ENCODE results near the gene TMEM38A.

TMEM38A gene

DNA sequence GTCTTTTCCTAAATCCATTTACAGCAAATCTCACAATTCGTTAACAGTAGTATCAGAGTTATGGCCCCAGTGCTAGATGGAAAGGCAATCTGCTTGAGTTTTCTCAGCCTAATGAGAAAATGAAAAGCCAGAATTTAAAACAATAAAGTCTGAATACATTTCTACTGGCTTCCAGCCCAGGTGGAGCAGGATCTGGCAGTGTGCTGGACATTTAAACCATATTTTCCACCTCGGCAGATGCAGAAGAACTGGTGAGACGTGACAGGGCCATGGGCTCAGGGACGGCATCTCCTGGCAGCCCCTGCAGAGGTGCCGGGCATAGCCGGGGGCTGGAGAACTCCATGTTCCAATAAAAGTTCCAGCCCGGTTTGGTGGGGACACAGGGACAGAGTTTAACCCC, 8.1 kb upstream of the TMEM38A start:
- no CpG with 5 or more reads among the region's 7 CpGs for WGBS, 2 donors (ENCODE audit: extremely low coverage in 2 of 2, insufficient read length in 2 of 2, insufficient replicate concordance in 1 of 2)
- no peak overlapping the region for H2BK120ac ChIP-seq (ENCODE audit: low read depth, low read length)
- H3K9ac ChIP-seq (ENCODE audit: low read depth, low read length, poor library complexity) = no peak overlapping the region
- H2BK15ac ChIP-seq (ENCODE audit: low read length) = no peak overlapping the region
- no peak overlapping the region for H4K8ac ChIP-seq (ENCODE audit: low read depth, low read length)
- no peak for DNase-seq (ENCODE audit: low spot score)
- no peak overlapping the region for H3K14ac ChIP-seq (ENCODE audit: low read length)
- H3K4me2 ChIP-seq (ENCODE audit: insufficient read depth, low read length, poor library complexity, severe bottlenecking) = no peak overlapping the region
- H3K36me3 ChIP-seq (replicated peaks in 1 of 2; ENCODE audit: control insufficient read depth in 2 of 2, insufficient read depth in 2 of 2, low read length in 2 of 2) = peaks cover 50 to 96% of the 10 kb centered on the region in 2 donors
- no peak overlapping the region for H3K18ac ChIP-seq (ENCODE audit: low read length)
- H3K4me1 ChIP-seq (ENCODE audit: control insufficient read depth in 2 of 2, insufficient read depth in 1 of 2, low read depth in 1 of 2, low read length in 2 of 2) = no peaks in the 10 kb centered on the region
- H2AK5ac ChIP-seq (ENCODE audit: low read depth, low read length) = no peak overlapping the region
- peaks cover 3% of the 10 kb centered on the region for H3K79me1 ChIP-seq (ENCODE audit: low read depth, low read length)
- H3K4me3 ChIP-seq (ENCODE audit: low read length in 2 of 2) = no peak overlapping the region
- H2AFZ ChIP-seq (ENCODE audit: low read length) = no peak overlapping the region
- no peak overlapping the region for H3K23ac ChIP-seq (ENCODE audit: low read depth, low read length, poor library complexity)
- H2BK12ac ChIP-seq (ENCODE audit: low read length) = no peak overlapping the region
- no peak overlapping the region for H3K27ac ChIP-seq (replicated peaks; ENCODE audit: low read length)
- no peak overlapping the region for H4K91ac ChIP-seq (ENCODE audit: low read depth, low read length, poor library complexity)
- H3K4ac ChIP-seq (ENCODE audit: low read length) = no peak overlapping the region
- no peaks in the 10 kb centered on the region for H3K27me3 ChIP-seq (ENCODE audit: control insufficient read depth in 3 of 3, insufficient read depth in 3 of 3, low read depth in 1 of 3, low read length in 3 of 3)
- H2BK5ac ChIP-seq (ENCODE audit: low read length) = no peak overlapping the region
- H3K9me3 ChIP-seq (replicated peaks in 1 of 2; ENCODE audit: control insufficient read depth in 2 of 2, insufficient read depth in 1 of 2, low read depth in 1 of 2, low read length in 2 of 2) = peaks cover 0 to 2% of the 10 kb centered on the region in 2 donors

DNA sequence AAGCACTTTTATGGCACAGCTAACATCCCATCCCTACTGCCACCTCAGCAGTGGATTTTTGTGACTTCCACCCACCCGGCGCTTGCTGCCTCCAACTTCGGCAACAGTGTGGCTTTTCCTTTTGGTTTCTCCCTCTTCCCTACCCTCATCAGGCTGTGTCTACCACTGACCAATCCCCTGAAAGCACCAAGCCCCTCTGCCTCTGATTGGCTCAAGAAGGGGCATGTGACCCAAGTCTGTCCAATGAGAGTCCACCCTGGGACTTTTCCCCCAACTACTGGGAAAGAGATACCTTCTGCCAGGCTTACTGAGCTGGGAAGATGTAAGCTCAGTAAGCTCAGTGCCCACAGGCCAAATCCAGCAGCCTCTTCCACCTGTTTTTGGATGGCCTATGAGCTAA, 6.8 kb upstream of the TMEM38A start:
- Histone ChIP-seq H4K91ac (ENCODE audit: low read depth, low read length, poor library complexity) (no peak overlapping the region), H4K8ac (ENCODE audit: low read depth, low read length) (no peak overlapping the region), H3K4me3 (ENCODE audit: low read length in 2 of 2) (no peak overlapping the region), H2BK120ac (ENCODE audit: low read depth, low read length) (no peak overlapping the region), H3K23ac (ENCODE audit: low read depth, low read length, poor library complexity) (no peak overlapping the region), H2BK12ac (ENCODE audit: low read length) (no peak overlapping the region), H3K4me1 (ENCODE audit: control insufficient read depth in 2 of 2, insufficient read depth in 1 of 2, low read depth in 1 of 2, low read length in 2 of 2) (peaks cover 3 to 4% of the 10 kb centered on the region in 2 donors), H3K27me3 (ENCODE audit: control insufficient read depth in 3 of 3, insufficient read depth in 3 of 3, low read depth in 1 of 3, low read length in 3 of 3) (no peaks in the 10 kb centered on the region), H3K9ac (ENCODE audit: low read depth, low read length, poor library complexity) (no peak overlapping the region), H3K14ac (ENCODE audit: low read length) (no peak overlapping the region), H2AK5ac (ENCODE audit: low read depth, low read length) (no peak overlapping the region), H3K36me3 (replicated peaks in 1 of 2; ENCODE audit: control insufficient read depth in 2 of 2, insufficient read depth in 2 of 2, low read length in 2 of 2) (peaks cover 55 to 97% of the 10 kb centered on the region in 2 donors), H2BK5ac (ENCODE audit: low read length) (no peak overlapping the region), H3K9me3 (replicated peaks in 1 of 2; ENCODE audit: control insufficient read depth in 2 of 2, insufficient read depth in 1 of 2, low read depth in 1 of 2, low read length in 2 of 2) (peaks cover 0 to 4% of the 10 kb centered on the region in 2 donors), H3K4me2 (ENCODE audit: insufficient read depth, low read length, poor library complexity, severe bottlenecking) (no peak overlapping the region), H2AFZ (ENCODE audit: low read length) (no peak overlapping the region), H3K4ac (ENCODE audit: low read length) (no peak overlapping the region), H3K27ac (replicated peaks; ENCODE audit: low read length) (no peak overlapping the region), H2BK15ac (ENCODE audit: low read length) (no peak overlapping the region), H3K79me1 (ENCODE audit: low read depth, low read length) (peaks cover 10% of the 10 kb centered on the region), H3K18ac (ENCODE audit: low read length) (no peak overlapping the region)
- DNase-seq (ENCODE audit: low spot score) = no peak
- WGBS, 2 donors (ENCODE audit: extremely low coverage in 2 of 2, insufficient read length in 2 of 2, insufficient replicate concordance in 1 of 2) = no CpG with 5 or more reads among the region's 3 CpGs

DNA sequence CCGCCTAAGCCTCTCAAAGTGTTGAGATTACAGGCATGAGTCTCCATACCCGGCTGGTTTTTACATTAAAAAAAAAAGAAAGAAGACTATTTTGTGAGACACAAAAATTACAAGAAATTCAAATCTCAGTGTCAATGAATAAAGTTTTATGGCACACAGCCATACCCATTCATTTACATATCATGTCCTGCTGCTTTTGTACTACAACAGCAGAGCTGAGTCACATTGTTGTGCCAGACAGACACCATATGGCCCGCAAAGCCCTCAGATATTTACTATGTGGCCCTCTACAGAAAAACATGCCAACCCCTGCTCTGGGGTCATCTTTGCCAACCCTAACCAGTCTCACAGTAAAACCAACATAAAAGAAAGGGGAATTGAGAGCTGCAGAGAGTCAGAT, 6.3 kb upstream of the TMEM38A start:
- no CpG with 5 or more reads among the region's 3 CpGs for WGBS, 2 donors (ENCODE audit: extremely low coverage in 2 of 2, insufficient read length in 2 of 2, insufficient replicate concordance in 1 of 2)
- Histone ChIP-seq H2BK12ac (ENCODE audit: low read length) (no peak overlapping the region), H2AK5ac (ENCODE audit: low read depth, low read length) (no peak overlapping the region), H3K18ac (ENCODE audit: low read length) (no peak overlapping the region), H4K8ac (ENCODE audit: low read depth, low read length) (no peak overlapping the region), H3K4me2 (ENCODE audit: insufficient read depth, low read length, poor library complexity, severe bottlenecking) (no peak overlapping the region), H3K4me1 (ENCODE audit: control insufficient read depth in 2 of 2, insufficient read depth in 1 of 2, low read depth in 1 of 2, low read length in 2 of 2) (peaks cover 4 to 5% of the 10 kb centered on the region in 2 donors), H3K23ac (ENCODE audit: low read depth, low read length, poor library complexity) (no peak overlapping the region), H3K27ac (replicated peaks; ENCODE audit: low read length) (no peak overlapping the region), H2AFZ (ENCODE audit: low read length) (no peak overlapping the region), H3K79me1 (ENCODE audit: low read depth, low read length) (peaks cover 14% of the 10 kb centered on the region), H3K4me3 (ENCODE audit: low read length in 2 of 2) (no peak overlapping the region), H3K27me3 (ENCODE audit: control insufficient read depth in 3 of 3, insufficient read depth in 3 of 3, low read depth in 1 of 3, low read length in 3 of 3) (no peaks in the 10 kb centered on the region), H4K91ac (ENCODE audit: low read depth, low read length, poor library complexity) (no peak overlapping the region), H3K14ac (ENCODE audit: low read length) (no peak overlapping the region), H2BK15ac (ENCODE audit: low read length) (no peak overlapping the region), H3K9me3 (replicated peaks in 1 of 2; ENCODE audit: control insufficient read depth in 2 of 2, insufficient read depth in 1 of 2, low read depth in 1 of 2, low read length in 2 of 2) (peaks cover 0 to 4% of the 10 kb centered on the region in 2 donors), H2BK120ac (ENCODE audit: low read depth, low read length) (no peak overlapping the region), H2BK5ac (ENCODE audit: low read length) (no peak overlapping the region), H3K9ac (ENCODE audit: low read depth, low read length, poor library complexity) (no peak overlapping the region), H3K4ac (ENCODE audit: low read length) (no peak overlapping the region), H3K36me3 (replicated peaks in 1 of 2; ENCODE audit: control insufficient read depth in 2 of 2, insufficient read depth in 2 of 2, low read length in 2 of 2) (peaks cover 54 to 94% of the 10 kb centered on the region in 2 donors)
- DNase-seq (ENCODE audit: low spot score) = no peak

DNA sequence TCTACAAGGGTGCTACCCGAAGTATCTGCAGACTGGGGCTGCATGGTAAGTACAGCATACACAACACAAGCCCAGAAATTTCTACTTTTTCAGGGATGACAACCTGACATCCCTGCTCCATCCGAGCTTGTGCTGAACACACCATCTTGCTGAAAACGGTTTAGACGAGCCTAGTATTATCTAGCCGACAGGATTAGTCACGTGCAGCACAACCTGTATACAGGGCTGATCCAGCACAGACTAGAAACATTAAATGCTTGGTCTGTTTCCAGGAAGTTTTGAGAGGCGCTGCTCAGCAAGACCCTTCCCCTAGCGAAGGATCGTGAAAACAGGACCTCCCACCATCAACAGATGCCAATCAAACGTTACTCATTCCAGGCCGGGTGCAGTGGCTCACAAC, 5.2 kb upstream of the TMEM38A start:
- no peak overlapping the region for H4K8ac ChIP-seq (ENCODE audit: low read depth, low read length)
- H3K23ac ChIP-seq (ENCODE audit: low read depth, low read length, poor library complexity) = no peak overlapping the region
- H4K91ac ChIP-seq (ENCODE audit: low read depth, low read length, poor library complexity) = no peak overlapping the region
- H2AK5ac ChIP-seq (ENCODE audit: low read depth, low read length) = no peak overlapping the region
- no peak overlapping the region for H3K9ac ChIP-seq (ENCODE audit: low read depth, low read length, poor library complexity)
- no peak overlapping the region for H3K4ac ChIP-seq (ENCODE audit: low read length)
- no CpG with 5 or more reads among the region's 11 CpGs for WGBS, 2 donors (ENCODE audit: extremely low coverage in 2 of 2, insufficient read length in 2 of 2, insufficient replicate concordance in 1 of 2)
- H3K27me3 ChIP-seq (ENCODE audit: control insufficient read depth in 3 of 3, insufficient read depth in 3 of 3, low read depth in 1 of 3, low read length in 3 of 3) = peaks cover 0 to 4% (median 2%) of the 10 kb centered on the region in 3 experiments
- H3K79me1 ChIP-seq (ENCODE audit: low read depth, low read length) = peaks cover 14% of the 10 kb centered on the region
- H2BK15ac ChIP-seq (ENCODE audit: low read length) = no peak overlapping the region
- no peak overlapping the region for H2BK12ac ChIP-seq (ENCODE audit: low read length)
- H3K18ac ChIP-seq (ENCODE audit: low read length) = no peak overlapping the region
- no peak overlapping the region for H3K27ac ChIP-seq (replicated peaks; ENCODE audit: low read length)
- no peak overlapping the region for H3K14ac ChIP-seq (ENCODE audit: low read length)
- H3K4me2 ChIP-seq (ENCODE audit: insufficient read depth, low read length, poor library complexity, severe bottlenecking) = no peak overlapping the region
- no peak overlapping the region for H3K4me3 ChIP-seq (ENCODE audit: low read length in 2 of 2)
- H3K9me3 ChIP-seq (replicated peaks in 1 of 2; ENCODE audit: control insufficient read depth in 2 of 2, insufficient read depth in 1 of 2, low read depth in 1 of 2, low read length in 2 of 2) = peaks cover 0 to 7% of the 10 kb centered on the region in 2 donors
- no peak for DNase-seq (ENCODE audit: low spot score)
- H3K4me1 ChIP-seq (ENCODE audit: control insufficient read depth in 2 of 2, insufficient read depth in 1 of 2, low read depth in 1 of 2, low read length in 2 of 2) = peaks cover 4 to 9% of the 10 kb centered on the region in 2 donors
- H2BK5ac ChIP-seq (ENCODE audit: low read length) = no peak overlapping the region
- no peak overlapping the region for H2BK120ac ChIP-seq (ENCODE audit: low read depth, low read length)
- no peak overlapping the region for H2AFZ ChIP-seq (ENCODE audit: low read length)
- H3K36me3 ChIP-seq (replicated peaks in 1 of 2; ENCODE audit: control insufficient read depth in 2 of 2, insufficient read depth in 2 of 2, low read length in 2 of 2) = peaks cover 50 to 83% of the 10 kb centered on the region in 2 donors

All from neuronal stem cell (in vitro differentiated cells).